NCI-H446 (cell line): ENCODE data around the gene SCARB1.
A peak's percentile ranks its signal among the peaks of the same experiment; 100 is the strongest.
"Not testable (repeated sequence)": the region's sequence is repeated elsewhere in the genome, so short reads cannot be mapped to it uniquely, and the experiment has no call there.

Experiments used
- DNase-seq, 2 experiments: peaks; one replicate each; lab custom pipeline; 2025; lab: John Stamatoyannopoulos, UW

Gene SCARB1, protein sequence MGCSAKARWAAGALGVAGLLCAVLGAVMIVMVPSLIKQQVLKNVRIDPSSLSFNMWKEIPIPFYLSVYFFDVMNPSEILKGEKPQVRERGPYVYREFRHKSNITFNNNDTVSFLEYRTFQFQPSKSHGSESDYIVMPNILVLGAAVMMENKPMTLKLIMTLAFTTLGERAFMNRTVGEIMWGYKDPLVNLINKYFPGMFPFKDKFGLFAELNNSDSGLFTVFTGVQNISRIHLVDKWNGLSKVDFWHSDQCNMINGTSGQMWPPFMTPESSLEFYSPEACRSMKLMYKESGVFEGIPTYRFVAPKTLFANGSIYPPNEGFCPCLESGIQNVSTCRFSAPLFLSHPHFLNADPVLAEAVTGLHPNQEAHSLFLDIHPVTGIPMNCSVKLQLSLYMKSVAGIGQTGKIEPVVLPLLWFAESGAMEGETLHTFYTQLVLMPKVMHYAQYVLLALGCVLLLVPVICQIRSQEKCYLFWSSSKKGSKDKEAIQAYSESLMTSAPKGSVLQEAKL

DNA sequence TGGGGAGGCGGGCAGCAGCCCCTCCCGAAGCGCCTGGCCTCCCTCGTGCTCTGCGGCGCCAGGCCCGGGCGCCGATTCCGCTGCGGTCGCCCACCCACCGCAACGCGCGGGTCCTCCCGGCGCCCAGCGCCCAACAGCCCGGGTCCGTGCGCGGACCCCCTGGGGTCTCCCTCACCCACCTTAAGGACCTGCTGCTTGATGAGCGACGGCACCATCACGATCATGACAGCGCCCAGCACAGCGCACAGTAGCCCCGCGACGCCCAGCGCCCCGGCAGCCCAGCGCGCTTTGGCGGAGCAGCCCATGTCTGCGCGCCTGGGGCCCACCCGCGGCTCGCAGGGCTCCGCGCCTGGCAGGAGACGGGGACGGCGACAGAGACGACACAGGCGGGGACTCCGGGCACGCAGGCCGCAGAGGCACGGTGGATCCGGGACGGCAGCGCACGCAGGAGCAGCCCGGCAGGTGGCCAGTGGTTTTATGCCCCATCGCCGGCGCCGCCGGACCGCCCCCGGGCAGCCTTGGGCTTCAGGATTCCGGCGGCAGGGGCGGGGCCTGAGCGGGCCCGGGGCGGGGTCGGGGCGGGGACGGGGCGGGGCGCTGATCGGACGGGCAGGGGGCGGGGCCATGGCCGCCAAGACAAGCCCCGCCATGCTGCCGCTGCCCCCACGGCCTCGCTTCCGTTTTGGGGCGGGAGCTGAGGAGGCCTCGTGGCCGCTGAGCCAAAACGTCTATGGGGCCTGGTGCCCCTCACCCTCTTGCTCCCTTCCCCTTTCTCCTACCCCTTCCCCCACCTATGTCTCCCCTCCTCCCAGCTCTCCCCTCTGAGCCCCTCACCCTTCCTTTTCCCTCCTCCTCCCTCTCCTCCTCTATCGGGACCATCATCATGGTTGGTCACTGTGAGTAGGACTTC lies at the start of gene SCARB1:
Gene SCARB1, minus strand, starts transcription at position 449 of the 910 bp plus-strand sequence. Its CDS starts 144 bp downstream, at position 305.
- peak; percentile 50 to 86 for DNase-seq

DNA sequence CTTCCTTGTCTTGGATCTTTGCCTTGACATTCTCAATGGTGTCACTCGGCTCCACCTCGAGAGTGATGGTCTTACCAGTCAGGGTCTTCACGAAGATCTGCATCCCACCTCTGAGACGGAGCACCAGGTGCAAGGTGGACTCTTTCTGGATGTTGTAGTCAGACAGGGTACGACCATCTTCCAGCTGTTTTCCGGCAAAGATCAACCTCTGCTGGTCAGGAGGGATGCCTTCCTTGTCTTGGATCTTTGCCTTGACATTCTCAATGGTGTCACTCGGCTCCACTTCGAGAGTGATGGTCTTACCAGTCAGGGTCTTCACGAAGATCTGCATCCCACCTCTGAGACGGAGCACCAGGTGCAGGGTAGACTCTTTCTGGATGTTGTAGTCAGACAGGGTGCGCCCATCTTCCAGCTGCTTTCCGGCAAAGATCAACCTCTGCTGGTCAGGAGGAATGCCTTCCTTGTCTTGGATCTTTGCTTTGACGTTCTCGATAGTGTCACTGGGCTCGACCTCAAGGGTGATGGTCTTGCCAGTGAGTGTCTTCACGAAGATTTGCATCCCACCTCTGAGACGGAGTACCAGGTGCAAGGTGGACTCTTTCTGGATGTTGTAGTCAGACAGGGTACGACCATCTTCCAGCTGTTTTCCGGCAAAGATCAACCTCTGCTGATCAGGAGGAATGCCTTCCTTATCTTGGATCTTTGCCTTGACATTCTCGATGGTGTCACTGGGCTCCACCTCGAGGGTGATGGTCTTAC lies 49.0 kb upstream of the SCARB1 start:
- not testable (repeated sequence) for DNase-seq

DNA sequence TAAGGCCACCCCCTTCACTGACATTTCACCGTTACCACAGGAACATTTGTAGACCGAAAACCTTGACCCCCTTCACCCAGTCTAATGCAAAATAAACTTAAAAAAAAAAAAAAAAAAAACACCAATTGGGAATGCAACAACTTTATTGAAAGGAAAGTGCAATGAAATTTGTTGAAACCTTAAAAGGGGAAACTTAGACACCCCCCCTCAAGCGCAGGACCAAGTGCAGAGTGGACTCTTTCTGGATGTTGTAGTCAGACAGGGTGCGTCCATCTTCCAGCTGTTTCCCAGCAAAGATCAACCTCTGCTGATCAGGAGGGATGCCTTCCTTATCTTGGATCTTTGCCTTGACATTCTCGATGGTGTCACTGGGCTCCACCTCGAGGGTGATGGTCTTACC lies 47.9 kb upstream of the SCARB1 start:
- not testable (repeated sequence) for DNase-seq

DNA sequence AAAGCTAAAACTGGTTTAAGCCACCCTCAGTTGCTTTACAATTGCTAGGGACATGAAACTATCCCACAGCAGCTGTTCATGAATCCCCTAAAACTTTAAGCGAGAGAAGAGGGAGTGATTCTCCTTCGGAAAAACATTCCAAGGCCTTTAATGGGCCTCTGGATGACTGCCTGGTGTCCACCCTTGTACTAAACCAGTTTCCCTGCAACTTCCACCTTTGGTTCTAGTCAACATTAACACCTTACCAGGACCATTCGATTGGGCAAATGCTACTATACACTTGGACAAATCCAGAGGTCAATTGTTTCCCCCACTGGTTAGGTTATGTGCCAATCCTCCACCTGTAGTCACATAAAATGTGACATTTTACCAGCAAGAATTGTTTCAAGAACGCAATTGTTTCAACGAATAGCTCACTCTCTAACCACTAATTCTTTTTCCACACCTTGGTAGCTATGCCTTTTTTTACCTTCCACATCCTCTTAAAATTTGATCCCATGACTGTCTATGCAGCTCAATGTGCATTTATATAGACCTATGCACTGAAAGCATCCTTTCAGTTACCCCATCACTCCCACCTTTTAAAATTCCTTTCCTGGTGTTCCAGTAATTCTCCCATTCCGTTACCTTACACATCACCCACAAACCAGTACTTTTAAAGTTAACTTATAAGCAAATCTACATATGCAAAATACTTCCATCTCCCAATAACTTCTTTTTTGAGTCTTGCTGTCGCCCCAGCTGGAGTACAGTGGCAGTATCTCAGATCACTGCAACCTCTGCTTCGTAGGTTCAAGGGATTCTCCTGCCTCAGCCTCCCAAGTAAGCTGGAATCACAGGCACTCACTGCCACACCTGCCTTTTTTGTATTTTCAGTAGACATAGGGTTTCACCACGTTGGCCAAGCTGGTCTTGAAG lies 47.2 kb upstream of the SCARB1 start:
- no peak for DNase-seq

DNA sequence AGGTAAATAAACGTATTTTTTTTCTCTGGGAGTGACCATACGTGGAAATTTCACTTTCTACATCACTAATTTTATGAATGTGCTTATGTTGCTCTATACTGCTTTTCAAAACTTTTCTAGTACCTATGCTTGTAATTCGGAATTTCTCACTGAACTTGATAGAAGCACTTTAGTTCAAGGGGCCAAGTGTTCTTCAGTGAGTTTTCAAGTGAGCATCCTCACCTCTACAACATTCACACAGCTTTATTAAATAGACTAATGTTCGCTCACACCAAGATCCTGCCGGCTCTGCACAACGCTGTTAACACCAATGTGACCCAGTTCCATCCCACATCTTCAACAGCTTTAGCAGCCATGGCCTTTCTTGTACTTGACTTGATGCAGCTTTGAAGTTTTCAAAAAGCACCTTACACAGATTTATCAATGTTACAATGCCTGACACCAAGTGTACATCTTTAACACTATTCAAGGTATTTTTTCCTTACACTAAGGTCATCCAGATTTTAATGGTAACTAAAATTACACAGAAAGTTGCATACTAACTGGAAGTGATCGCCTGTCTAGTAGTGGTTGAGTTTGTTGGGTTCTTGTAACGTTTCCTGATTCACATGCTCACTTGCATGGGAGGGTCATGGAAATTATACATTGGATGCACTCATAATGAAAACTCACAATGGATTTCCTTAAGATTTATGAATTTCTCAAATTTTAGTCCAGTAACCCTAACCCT lies 46.3 kb upstream of the SCARB1 start:
- no peak for DNase-seq

DNA sequence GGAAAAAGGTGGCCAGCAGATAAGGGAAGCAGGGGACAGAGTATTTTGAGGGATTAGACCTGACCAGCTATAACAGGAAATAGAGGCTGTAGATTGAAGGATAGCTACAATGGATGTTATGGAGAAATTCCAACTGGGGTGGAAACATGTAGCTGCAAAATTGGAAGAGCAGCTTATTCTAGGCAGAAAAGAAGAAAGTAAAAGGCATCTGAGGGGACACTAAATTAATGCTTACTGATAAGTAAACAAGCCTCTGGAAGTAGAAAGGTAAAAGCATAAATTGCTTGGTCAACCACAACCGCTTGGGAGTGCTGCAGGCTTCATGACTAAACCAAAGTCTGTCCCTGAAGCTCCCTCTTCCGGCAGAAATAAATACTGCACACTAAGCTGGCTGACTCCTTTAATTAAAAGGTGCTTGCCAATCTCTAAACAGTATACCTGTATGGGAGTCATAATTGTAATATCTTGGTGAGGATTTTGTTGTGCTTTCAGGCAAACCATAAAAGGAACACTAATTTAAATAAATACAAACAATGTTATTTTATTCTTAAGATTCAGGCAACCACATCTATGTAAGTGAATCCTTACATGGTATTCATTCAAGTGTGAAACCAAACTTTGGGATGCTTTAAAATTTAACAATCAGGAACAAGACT lies 43.1 kb upstream of the SCARB1 start:
- no peak for DNase-seq

DNA sequence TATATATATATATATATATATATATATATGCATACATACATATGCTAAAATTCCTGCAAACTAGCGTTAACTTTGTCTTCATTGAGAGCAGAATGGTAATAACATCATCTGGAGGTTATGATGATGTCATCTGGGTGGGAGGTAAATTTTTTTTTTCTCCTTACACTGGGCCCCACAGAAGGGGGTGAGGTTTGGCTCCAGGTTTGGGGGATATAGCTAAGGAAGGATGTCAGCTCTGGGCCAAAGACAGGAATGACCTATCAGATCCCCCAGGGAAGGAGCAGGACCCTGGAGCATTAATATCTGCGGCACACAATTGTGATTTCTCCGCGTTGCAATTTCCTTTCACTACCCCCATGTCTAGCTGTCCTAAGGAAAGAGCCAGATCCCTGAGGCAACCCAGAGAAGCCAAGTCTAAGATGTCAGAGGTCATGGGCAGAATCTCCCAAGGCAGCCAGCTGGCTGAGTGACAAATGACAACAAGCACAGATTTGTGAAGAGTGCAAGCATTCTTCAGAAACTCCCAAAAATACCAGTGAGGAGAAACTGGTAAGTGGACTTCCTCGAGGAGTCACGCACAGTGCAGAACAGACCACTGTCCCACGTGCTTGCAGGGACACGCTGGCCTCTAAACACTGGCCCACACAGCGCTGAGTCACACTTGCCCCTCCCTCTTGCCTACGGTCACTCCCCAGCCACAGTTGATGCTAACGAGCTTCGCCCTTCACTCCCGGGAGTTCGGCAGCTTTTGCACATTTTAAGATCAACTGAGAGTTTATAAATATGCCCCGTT lies 40.8 kb upstream of the SCARB1 start:
- DNase-seq = peak in 1 of 2 experiments; percentile 8

DNA sequence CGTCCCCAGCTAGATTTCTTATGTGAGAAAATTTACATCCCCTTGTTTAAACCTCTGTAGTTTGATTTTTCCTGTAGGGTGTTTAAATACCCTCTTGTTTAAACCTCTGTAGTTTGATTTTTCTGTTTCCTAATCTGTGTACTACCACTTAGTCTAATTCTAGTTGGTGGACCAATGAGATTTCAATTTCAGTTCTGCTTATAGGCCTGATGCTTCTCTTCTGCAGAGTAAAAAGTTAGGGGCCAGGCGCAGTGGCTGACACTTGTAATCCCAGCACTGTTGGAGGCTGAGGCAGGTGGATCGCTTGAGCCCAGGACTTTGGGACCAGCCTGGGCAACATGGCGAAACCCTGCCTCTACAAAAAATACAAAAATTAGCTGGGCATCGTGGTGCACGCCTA lies 39.3 kb upstream of the SCARB1 start:
- no peak for DNase-seq

DNA sequence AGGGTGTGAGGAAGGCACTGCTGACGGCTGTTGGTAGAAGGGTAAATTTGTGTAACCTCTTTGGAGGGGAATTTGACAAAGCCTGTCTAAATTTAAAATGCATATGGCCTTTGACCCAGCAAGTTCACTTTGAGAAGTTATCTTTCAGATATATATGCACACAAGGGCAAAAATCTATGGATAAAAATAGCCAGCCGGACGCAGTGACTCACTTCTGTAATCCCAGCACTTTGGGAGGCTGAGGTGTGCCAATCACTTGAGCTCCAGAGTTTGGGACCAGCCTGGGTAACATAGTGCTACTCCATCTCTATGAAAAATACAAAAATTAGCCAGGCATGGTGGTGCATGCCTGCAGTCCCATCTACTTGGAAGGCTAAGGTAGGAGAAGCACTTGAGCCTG lies 37.3 kb upstream of the SCARB1 start:
- DNase-seq = no peak

DNA sequence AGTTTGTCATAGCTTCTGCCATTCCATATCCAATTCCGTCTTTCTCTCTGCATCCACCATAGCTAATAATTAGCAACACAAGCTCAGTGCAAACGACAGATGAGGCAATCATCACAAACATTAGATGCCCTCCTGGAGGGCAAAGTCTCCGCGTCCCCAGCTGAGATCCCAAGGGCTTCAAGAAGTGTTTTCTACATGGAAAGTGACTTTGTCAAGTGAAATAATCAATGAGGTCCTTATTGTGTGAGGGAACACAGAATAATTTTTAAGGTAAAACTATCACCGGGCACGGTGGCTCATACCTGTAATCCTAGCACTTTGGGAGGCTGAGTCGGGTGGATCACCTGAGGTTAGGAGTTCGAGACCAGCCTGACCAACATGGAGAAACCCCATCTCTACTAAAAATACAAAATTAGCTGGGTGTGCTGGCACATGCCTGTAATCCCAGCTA lies 36.7 kb upstream of the SCARB1 start:
- not testable (repeated sequence) for DNase-seq

DNA sequence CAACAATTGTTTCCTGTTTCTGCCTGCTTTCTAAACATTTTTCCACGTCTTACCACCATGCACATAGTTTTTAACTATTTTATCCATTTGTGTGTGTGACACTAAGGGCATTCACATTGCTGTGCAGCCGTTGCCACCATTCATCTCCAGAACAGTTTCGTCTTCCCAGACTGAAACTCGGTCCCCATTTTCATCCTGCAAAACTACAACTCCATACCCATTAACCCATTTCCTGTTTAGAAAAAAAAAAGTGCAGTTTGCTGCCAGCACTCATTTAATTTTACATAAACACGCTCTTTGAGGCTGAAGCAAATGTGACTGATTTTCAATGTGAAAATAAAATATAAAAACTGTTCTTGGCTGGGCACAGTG lies 35.2 kb upstream of the SCARB1 start:
- DNase-seq = no peak

DNA sequence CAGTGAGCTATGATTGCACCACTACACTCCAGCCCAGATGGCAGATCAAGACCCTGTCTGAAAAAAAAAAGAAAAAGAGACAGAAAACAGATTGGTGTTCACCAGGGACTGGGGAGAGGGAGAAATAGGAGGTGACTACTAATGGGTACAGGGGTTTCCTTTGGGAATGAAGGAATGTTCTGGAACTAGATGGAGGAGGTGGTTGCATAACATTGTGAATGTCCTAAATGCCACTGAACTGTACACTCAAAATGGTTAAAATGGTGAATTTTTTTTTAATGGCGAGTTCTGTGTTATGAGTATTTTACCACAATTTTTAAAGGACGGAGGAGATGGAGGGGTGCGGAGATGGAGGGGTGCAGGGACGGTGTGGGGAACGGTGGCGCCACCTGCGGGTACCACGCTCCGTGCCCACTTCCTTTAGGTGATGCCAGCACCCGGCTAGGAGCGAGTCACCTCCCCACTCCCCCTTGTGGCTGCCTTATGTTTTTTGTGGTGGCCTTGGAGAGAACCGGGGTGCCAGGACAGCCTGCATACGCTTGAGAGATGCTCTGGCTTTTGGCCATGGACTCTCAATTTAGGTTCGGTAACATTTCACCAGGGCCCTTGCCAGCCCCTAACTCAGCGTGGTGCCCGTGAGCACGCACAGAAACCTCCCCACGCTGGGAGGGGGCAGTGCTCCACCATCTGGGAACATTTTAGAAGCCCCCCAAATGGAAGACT lies 34.7 kb upstream of the SCARB1 start:
- peak in 1 of 2 experiments; percentile 36 for DNase-seq

DNA sequence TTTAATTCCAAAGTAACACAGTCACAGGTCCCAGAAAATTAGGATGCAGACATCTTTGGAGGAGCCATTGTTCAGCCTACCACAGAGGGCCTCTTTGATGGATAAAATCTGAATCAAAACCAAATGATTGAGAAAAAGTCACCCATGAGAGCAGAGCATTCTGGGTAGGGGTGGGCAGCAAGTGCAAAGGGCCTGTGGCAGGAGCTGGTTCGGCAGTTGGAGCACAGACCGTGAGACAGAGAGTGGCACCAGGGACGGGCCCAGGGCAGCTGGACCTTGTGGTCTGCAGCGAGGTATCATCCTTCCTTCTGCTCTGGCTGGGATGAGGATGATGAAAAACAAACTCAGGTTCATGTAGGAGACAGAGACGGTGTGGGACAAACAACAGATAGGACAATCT lies 32.8 kb upstream of the SCARB1 start:
- DNase-seq = no peak

DNA sequence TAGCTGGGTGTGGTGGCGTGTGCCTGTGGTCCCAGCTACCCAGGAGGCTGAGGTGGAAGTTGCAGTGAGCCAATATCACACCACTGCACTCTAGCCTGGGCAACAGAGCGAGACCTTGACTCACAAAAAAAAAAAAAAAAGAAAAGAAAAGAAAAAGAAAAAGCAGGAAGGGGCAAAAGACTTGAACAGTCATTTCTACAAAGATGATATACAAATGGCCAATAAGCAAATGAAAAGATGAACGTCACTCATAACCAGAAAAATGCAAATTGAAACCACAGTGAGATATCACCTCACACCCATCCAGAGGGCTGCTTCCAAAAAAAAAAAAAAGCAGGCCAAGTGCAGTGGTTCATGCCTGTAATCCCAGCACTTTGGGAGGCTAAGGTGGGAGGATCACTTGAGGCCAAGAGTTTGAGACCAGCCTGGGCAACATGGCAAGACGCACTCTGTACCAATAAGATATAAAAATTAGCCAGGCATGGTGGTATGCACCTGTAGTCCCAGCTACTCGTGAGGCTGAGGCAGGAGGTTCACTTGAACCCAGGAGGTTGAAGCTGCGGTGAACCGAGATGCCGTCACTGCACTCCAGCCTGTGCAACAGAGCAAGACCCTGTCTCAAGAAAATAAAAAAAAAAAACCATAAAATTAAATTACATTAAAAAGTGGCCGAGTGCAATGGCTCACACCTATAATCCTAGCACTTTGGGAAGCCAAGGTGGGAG lies 30.3 kb upstream of the SCARB1 start:
- no peak for DNase-seq

DNA sequence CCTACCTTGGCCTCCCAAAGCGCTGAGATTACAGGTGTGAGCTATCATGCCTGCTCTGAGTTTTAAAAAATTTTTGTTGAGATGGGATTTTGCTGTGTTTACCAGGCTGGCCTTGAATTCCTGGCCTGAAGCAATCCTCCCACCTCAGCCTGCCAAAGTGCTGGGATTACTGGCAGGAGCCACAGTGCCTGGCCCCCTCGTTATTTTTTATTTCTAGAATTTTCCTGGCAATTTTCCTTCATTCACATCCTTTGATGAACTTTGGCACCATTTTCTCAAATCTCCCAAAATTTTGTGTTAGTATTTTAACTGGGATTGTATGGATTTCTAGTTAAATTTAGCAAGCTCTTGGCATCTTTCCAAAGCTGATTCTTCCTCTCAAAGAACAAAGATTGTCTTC lies 24.6 kb upstream of the SCARB1 start:
- DNase-seq = peak in 1 of 2 experiments; percentile 41

DNA sequence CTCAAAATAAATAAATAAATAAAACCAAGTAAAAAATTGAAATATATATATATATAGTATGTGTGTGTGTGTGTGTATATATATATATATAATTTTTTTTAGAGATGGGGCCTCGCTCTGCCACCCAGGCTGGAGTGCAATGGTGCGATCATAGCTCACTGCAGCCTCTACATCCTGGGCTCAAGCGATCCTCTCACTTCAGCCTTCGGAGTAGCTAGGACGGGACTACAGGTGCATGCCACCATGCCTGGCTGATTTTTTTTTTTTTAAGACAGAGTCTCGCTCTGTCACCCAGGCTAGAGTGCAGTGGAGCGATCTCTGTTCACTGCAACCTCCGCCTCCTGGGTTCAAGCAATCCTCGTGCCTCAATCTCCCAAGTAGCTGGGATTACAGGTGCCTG lies 24.1 kb upstream of the SCARB1 start:
- DNase-seq = not testable (repeated sequence)
